ENCODE results near the gene ST6GALNAC4. TPM values are rescaled to one million over a fixed set of nuclear protein-coding genes. Genes with fewer than 3 reads are reported as not detected.
A peak's percentile ranks its signal among the peaks of the same experiment; 100 is the strongest.

The ST6GALNAC4 gene
- polyA plus RNA-seq, 1 of the 3 experiments (the other 2 are of a cell fraction) = 30.2 TPM

GRCh38 chr9:127963359-127964064 is 46.7 kb upstream of the ST6GALNAC4 start:
- POLR2A ChIA-PET = no interaction called here

DNA sequence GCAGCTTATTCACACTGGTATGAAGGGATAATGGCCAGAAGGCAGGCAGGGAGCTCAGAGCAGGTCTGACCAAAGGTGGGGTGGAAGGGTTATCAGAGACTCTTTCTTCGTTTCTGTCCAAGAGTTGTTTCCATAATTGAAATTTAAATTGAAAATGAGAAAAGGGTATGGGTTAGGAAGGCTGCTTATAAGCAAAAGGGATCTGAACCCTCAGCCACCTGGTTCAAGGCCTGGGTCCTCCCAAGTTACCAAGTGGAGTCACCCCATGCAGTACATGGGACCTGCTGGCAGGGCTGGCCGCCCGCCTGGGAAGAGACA is 46.2 kb upstream of the ST6GALNAC4 start:
- DNase-seq = peak; percentile 58
- TF ChIP-seq EZH2phosphoT487 (IDR thresholded peaks at IDR 0.05; ENCODE audit: borderline replicate concordance, low read depth) = no peak
- TF ChIP-seq ZBTB33 (IDR thresholded peaks at IDR 0.05; ENCODE audit: borderline replicate concordance, low read depth) = no peak
- no peak for TF ChIP-seq NRF1 (IDR thresholded peaks at IDR 0.05; ENCODE audit: low read depth, low read length)
- no peak for TF ChIP-seq RCOR1 (IDR thresholded peaks at IDR 0.05; ENCODE audit: low read length)
- TF ChIP-seq SIN3A (IDR thresholded peaks at IDR 0.05; ENCODE audit: borderline replicate concordance, low read depth, low read length) = no peak
- no peak for TF ChIP-seq MXI1 (IDR thresholded peaks at IDR 0.05; ENCODE audit: low read depth, low read length)
- no peak for TF ChIP-seq MAX (IDR thresholded peaks at IDR 0.05; ENCODE audit: low read depth)
- no peak for TF ChIP-seq MEF2A (IDR thresholded peaks at IDR 0.05; ENCODE audit: borderline replicate concordance, low read depth)
- TF ChIP-seq SMC3 (IDR thresholded peaks at IDR 0.05; ENCODE audit: low read depth, low read length) = no peak
- no peak for TF ChIP-seq TCF12 (IDR thresholded peaks at IDR 0.05)
- Histone ChIP-seq H3K4me2 (peak overlapping the region; percentile 58; the same call in 1 of the 2 replicates), H3K9ac (no peak overlapping the region), H3K9me2 (no peaks in the 10 kb centered on the region), H3K27ac (ENCODE audit: low read depth in 2 of 2, low read length in 1 of 2) (peak overlapping the region in 1 of 2 experiments; percentile 72; a peak in 3 of 4 replicates), H2AFZ (ENCODE audit: low read depth) (no peak overlapping the region), H3K36me3 (replicated peaks in 1 of 2; ENCODE audit: control insufficient read depth in 1 of 2, insufficient read depth in 2 of 2, low read length in 1 of 2) (no peaks in the 10 kb centered on the region), H3K27me3 (ENCODE audit: insufficient read depth) (no peaks in the 10 kb centered on the region), H3K9me3 (no peaks in the 10 kb centered on the region), H3K4me1 (ENCODE audit: control insufficient read depth in 1 of 2, insufficient read depth in 2 of 2, low read depth in 1 of 2, low read length in 1 of 2) (peaks cover 51 to 75% of the 10 kb centered on the region in 2 experiments), H4K20me1 (ENCODE audit: insufficient read depth) (no peaks in the 10 kb centered on the region), H3F3A (replicated peaks; ENCODE audit: insufficient read depth) (peaks cover 12% of the 10 kb centered on the region), H3K4me3 (ENCODE audit: low read depth in 2 of 2, low read length in 1 of 2) (no peak overlapping the region), H3K79me2 (ENCODE audit: insufficient read depth) (peaks cover 70% of the 10 kb centered on the region)
- ChIA-PET POLR2A (no interaction called here), CTCF (interaction anchor here (0.8 to 6.2 kb wide), 6 partner anchors 10 to 155 kb away, joined by 3 to 55 read pairs (median 14); no protein-coding TSS in a partner anchor)
- WGBS (ENCODE audit: low lambda C conversion rate) = 94% methylated on average over 1 of the region's 3 CpGs

More at GRCh38 chr9:127963359-127964064, 46.7 kb upstream of the ST6GALNAC4 start:
- H3K27ac ChIP-seq (ENCODE audit: low read depth in 2 of 2, low read length in 1 of 2) = peak overlapping the region in 1 of 2 experiments; percentile 72; a peak in 3 of 4 replicates
- H3K27me3 ChIP-seq (ENCODE audit: insufficient read depth) = no peaks in the 10 kb centered on the region
- H3K4me1 ChIP-seq (ENCODE audit: control insufficient read depth in 1 of 2, insufficient read depth in 2 of 2, low read depth in 1 of 2, low read length in 1 of 2) = peaks cover 56 to 80% of the 10 kb centered on the region in 2 experiments
- H3K79me2 ChIP-seq (ENCODE audit: insufficient read depth) = peaks cover 70% of the 10 kb centered on the region
- 59% methylated on average over 9 of the region's 19 CpGs for WGBS (ENCODE audit: low lambda C conversion rate)
- H3K4me3 ChIP-seq (ENCODE audit: low read depth in 2 of 2, low read length in 1 of 2) = no peak overlapping the region
- DNase-seq = no peak
- CTCF ChIA-PET = interaction anchor here (0.7 to 6.2 kb wide), 7 partner anchors 11 to 154 kb away, joined by 3 to 55 read pairs (median 4); no protein-coding TSS in a partner anchor
- peak overlapping the region; percentile 58; the same call in 1 of the 2 replicates for H3K4me2 ChIP-seq
- H4K20me1 ChIP-seq (ENCODE audit: insufficient read depth) = no peaks in the 10 kb centered on the region
- TF ChIP-seq REST (IDR thresholded peaks at IDR 0.05; ENCODE audit: low read depth, low read length) (no peak), PBX3 (IDR thresholded peaks at IDR 0.05) (peak; percentile 35; the same call in 1 of the 2 replicates)
- H3F3A ChIP-seq (replicated peaks; ENCODE audit: insufficient read depth) = peaks cover 12% of the 10 kb centered on the region
- H3K36me3 ChIP-seq (replicated peaks in 1 of 2; ENCODE audit: control insufficient read depth in 1 of 2, insufficient read depth in 2 of 2, low read length in 1 of 2) = no peaks in the 10 kb centered on the region
- no peak overlapping the region for H3K9ac ChIP-seq
- no peaks in the 10 kb centered on the region for H3K9me3 ChIP-seq
- no peak overlapping the region for H2AFZ ChIP-seq (ENCODE audit: low read depth)
- H3K9me2 ChIP-seq = no peaks in the 10 kb centered on the region
